Right hindlimb (tissue), 1 donor: Measurements from ENCODE around the gene PPP1R1B.

ENCODE experiments used
- DNase-seq: peaks from one replicate; pipeline ENCODE4 v3.0.0-alpha.2; 2018

The PPP1R1B gene

GRCh38 chr17:39671651-39672521 lies 45.1 kb downstream of the PPP1R1B start:
- DNase-seq, result no peak

GRCh38 chr17:39672522-39673334 lies 46.0 kb downstream of the PPP1R1B start:
- no peak for DNase-seq

GRCh38 chr17:39673335-39674081 lies 46.8 kb downstream of the PPP1R1B start:
- DNase-seq, result no peak

GRCh38 chr17:39674179-39674578 lies 47.4 kb downstream of the PPP1R1B start:
- no peak for DNase-seq

- no peak for DNase-seq
Observed at GRCh38 chr17:39674702-39675389, 48.1 kb downstream of the PPP1R1B start.

GRCh38 chr17:39675390-39676082 lies 48.8 kb downstream of the PPP1R1B start:
- no peak for DNase-seq

GRCh38 chr17:39676198-39676819 lies 49.6 kb downstream of the PPP1R1B start:
- DNase-seq, result no peak

GRCh38 chr17:39677072-39677471 lies 50.3 kb downstream of the PPP1R1B start:
- no peak for DNase-seq

- no peak for DNase-seq
Observed at GRCh38 chr17:39677542-39678339, 51.0 kb downstream of the PPP1R1B start.

GRCh38 chr17:39678340-39679116 lies 51.8 kb downstream of the PPP1R1B start:
- no peak for DNase-seq

GRCh38 chr17:39679521-39680192 lies 52.9 kb downstream of the PPP1R1B start:
- no peak for DNase-seq

GRCh38 chr17:39683295-39683939 lies 56.7 kb downstream of the PPP1R1B start:
- DNase-seq, result no peak

- DNase-seq, result no peak
Observed at GRCh38 chr17:39684369-39685192, 57.8 kb downstream of the PPP1R1B start.
